Ovary (tissue), 9 donors: ENCODE data around the gene SLC26A11. TPM values are rescaled to one million over a fixed set of nuclear protein-coding genes. Genes with fewer than 3 reads are reported as not detected.

Source experiments
- DNase-seq, 5 donors: peaks; one replicate each; pipeline ENCODE4 v3.0.0-alpha.2; 2019 to 2020
- H3K27ac ChIP-seq, 2 donors: fragments of 200-600 bp; one replicate each; pipeline versions ENCODE4 v1.5.1 to v1.8.0; 2019 to 2022
- H3K27me3 ChIP-seq: fragments of 200-600 bp; one replicate; pipeline ENCODE4 v1.8.0; 2022
- H3K36me3 ChIP-seq: fragments of 200-600 bp; sonication (generic); one replicate; pipeline ENCODE4 v1.5.1; 2019
- H3K4me1 ChIP-seq: one replicate; pipeline ENCODE4 v1.8.1; 2013; ENCODE audit warnings: mild to moderate bottlenecking, moderate library complexity; ENCODE audit not compliant: insufficient read depth
- H3K4me3 ChIP-seq: fragments of 200-600 bp; sonication (generic); one replicate; pipeline ENCODE4 v1.5.1; 2017
- H3K9me3 ChIP-seq, 2 donors: fragments of 200-600 bp in 1 of 2; sonication (generic) in 1 of 2; one replicate each; pipeline versions ENCODE4 v1.5.1 to v1.8.1; 2013 to 2019; ENCODE audit warnings: mild to moderate bottlenecking in 1 of 2, moderate library complexity in 1 of 2
- CTCF ChIP-seq, 3 donors: fragments of 450-650 bp in 2 of 3; fragments of 200-600 bp in 1 of 3; IDR thresholded peaks; one replicate each; pipeline versions ENCODE4 v1.5.1 to v1.8.0; 2016 to 2022; ENCODE audit warnings: antibody characterized with exemption in 3 of 3, mild to moderate bottlenecking in 1 of 3
- EP300 ChIP-seq: sonication (generic); formaldehyde crosslinking; IDR thresholded peaks from one replicate; pipeline ENCODE4 v1.6.1; 2017; ENCODE audit warnings: antibody characterized with exemption
- POLR2A ChIP-seq: fragments of 450-650 bp; IDR thresholded peaks from one replicate; pipeline ENCODE4 v1.6.1; 2017; ENCODE audit warnings: antibody characterized with exemption, mild to moderate bottlenecking, moderate library complexity
- WGBS, 3 donors: extraction: QIAGEN DNeasy Blood & Tissue Kit in 1 of 3; methylation state at CpG; one replicate each; pipeline versions ENCODE4 v1.1.5 to v1.1.7; 2013 to 2017; 5-methylcytosine and 5-hydroxymethylcytosine counted together
- intact Hi-C, 4 donors: fragments of 100-400 bp; cut with DNase I; formaldehyde crosslinking; loops; one replicate each; pipeline versions ENCODE4 v1.11.0 to v1.15.1; 2022 to 2023
- polyA plus RNA-seq, 2 donors: library from polyadenylated mRNA; stranded (reverse); fragments of 200-250 nt in 1 of 2; fragments of 350-450 nt in 1 of 2; fragmentation: Illumina TruSeq in 1 of 2; extraction: RNeasy Lipid Tissue Mini Kit (QIAGEN cat#74804) in 1 of 2; gene quantifications; one replicate each; pipeline ENCODE4 v1.2.3, GENCODE V29; 2013 to 2014
- total RNA-seq, 7 donors: library from RNA; depleted of rRNA in 2 of 7; stranded (reverse); fragments of >200 nt in 2 of 7; fragmentation: NEBNext Ultra II Directional in 3 of 7; extraction: Animal tissue kit (Norgen Biotek cat#: 25700) in 3 of 7; gene quantifications; one replicate each; pipeline versions ENCODE4 v1.1.0 to v1.2.4, GENCODE V29; 2016 to 2023
- donor health status: DM: no; HTN: no; CAD: no; lungs with moderate emphysema.
- donor health status: DM: no; HTN: no; CAD: no.
- donor health status: Bipolar disorder and iron deficiency.
- donor health status: DM: yes; HTN: yes; CAD: no.
- donor health status: DM: no; HTN: no; CAD: no.
- donor health status: DM: yes; HTN: yes; CAD: no.

SLC26A11 gene
- total and polyA plus RNA-seq, 9 donors, result 8.4 to 30.3 (median 22.8) TPM

GRCh38 chr17:80245566-80246265, 25.5 kb downstream of the SLC26A11 start:
- no peaks in the 10 kb centered on the region for H3K9me3 ChIP-seq
- no peaks in the 10 kb centered on the region for H3K4me1 ChIP-seq
- no peak for TF ChIP-seq CTCF (IDR thresholded peaks at IDR 0.05)
- no peak for TF ChIP-seq EP300
- no peak for TF ChIP-seq POLR2A
- no peak overlapping the region for H3K4me3 ChIP-seq
- no peak for DNase-seq
- H3K27me3 ChIP-seq, result no peaks in the 10 kb centered on the region
- no peak overlapping the region for H3K27ac ChIP-seq
- intact Hi-C loops, result no loop called here
- H3K36me3 ChIP-seq, result peaks cover 3% of the 10 kb centered on the region
- 90 to 93% (median 92%) methylated on average over 27 of the region's 27 CpGs for WGBS, 3 donors

DNA sequence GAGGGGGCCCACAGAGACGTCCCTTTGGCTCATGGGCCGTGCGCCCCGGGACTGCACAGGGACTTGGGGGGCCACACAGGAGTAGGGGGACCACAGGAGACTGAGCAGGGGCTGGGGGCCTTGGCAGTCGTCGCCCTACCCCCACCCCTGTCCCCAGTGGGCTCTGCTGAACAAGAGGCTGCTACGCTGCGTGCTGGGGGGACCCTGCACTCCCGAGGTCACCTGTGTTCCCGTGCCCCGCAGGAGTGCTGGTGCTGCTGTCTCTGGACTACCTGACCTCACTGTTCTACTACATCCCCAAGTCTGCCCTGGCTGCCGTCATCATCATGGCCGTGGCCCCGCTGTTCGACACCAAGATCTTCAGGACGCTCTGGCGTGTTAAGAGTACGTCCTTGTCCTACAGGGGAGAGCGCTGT, 26.0 kb downstream of the SLC26A11 start:
- intact Hi-C loops, result no loop called here
- Histone ChIP-seq H3K9me3 (no peaks in the 10 kb centered on the region), H3K27ac (no peak overlapping the region), H3K27me3 (no peaks in the 10 kb centered on the region), H3K4me3 (no peak overlapping the region), H3K4me1 (no peaks in the 10 kb centered on the region), H3K36me3 (peaks cover 3% of the 10 kb centered on the region)
- TF ChIP-seq POLR2A (no peak), EP300 (no peak), CTCF (IDR thresholded peaks at IDR 0.05) (no peak)
- 93 to 95% (median 94%) methylated on average over 18 to 19 of the region's 19 CpGs for WGBS, 3 donors
- DNase-seq, result no peak

DNA sequence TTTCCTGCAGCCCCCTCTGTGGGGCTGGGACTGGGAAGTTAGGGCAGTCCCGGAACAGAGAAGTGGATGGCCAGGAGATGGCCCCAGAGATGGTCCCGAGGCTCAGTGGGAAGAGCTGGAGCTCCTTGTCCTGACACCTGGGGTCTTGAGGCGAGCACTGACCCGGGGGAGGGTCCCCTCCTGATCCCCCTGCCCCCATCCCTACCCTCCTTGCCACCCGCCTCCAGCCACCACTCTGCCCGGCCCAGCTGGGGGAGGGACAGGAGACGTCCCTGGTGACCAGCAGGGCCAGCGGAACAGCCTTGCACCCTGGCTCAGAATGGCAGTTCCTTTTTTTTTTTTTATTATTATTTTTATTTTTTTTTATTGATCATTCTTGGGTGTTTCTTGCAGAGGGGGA, 26.5 kb downstream of the SLC26A11 start:
- TF ChIP-seq EP300 (no peak), CTCF (IDR thresholded peaks at IDR 0.05) (no peak), POLR2A (no peak)
- no peaks in the 10 kb centered on the region for H3K9me3 ChIP-seq
- H3K27me3 ChIP-seq, result no peaks in the 10 kb centered on the region
- H3K36me3 ChIP-seq, result peaks cover 3% of the 10 kb centered on the region
- no peak overlapping the region for H3K4me3 ChIP-seq
- intact Hi-C loops, result no loop called here
- 88 to 95% (median 89%) methylated on average over 8 of the region's 8 CpGs for WGBS, 3 donors
- no peaks in the 10 kb centered on the region for H3K4me1 ChIP-seq
- H3K27ac ChIP-seq, result no peak overlapping the region
- DNase-seq, result no peak

GRCh38 chr17:80247561-80247960, 27.3 kb downstream of the SLC26A11 start:
- DNase-seq, result no peak
- intact Hi-C loops, result no loop called here
- Histone ChIP-seq H3K4me1 (no peaks in the 10 kb centered on the region), H3K27ac (no peak overlapping the region), H3K4me3 (no peak overlapping the region), H3K36me3 (peaks cover 3% of the 10 kb centered on the region), H3K9me3 (no peaks in the 10 kb centered on the region), H3K27me3 (no peaks in the 10 kb centered on the region)
- TF ChIP-seq EP300 (no peak), CTCF (IDR thresholded peaks at IDR 0.05) (no peak), POLR2A (no peak)
- WGBS, 3 donors, result 92 to 96% (median 94%) methylated on average over 16 to 17 of the region's 17 CpGs
